Esophagus squamous epithelium (tissue), 4 donors: ENCODE results near the gene EPB41L2.

Experiments
- CTCF ChIP-seq, 6 experiments: fragments of 450-650 bp in 4 of 6; fragments of 200-600 bp in 2 of 6; sonication (generic) in 2 of 6; IDR thresholded peaks; one replicate each; pipeline ENCODE4 v1.5.1; 2016 to 2019; ENCODE audit warnings: antibody characterized with exemption in 6 of 6, mild to moderate bottlenecking in 4 of 6, moderate library complexity in 4 of 6
- POLR2A ChIP-seq, 4 donors: fragments of 450-650 bp; IDR thresholded peaks; one replicate each; pipeline ENCODE4 v1.6.1; 2017; ENCODE audit warnings: antibody characterized with exemption in 4 of 4, mild to moderate bottlenecking in 4 of 4, moderate library complexity in 3 of 4

GRCh38 chr6:131001945-131002660 lies 60.9 kb downstream of the EPB41L2 start:
- no peak for TF ChIP-seq CTCF (IDR thresholded peaks at IDR 0.05)
- TF ChIP-seq POLR2A (IDR thresholded peaks at IDR 0.05), result no peak
